WTC11 (cell line): ENCODE data around the gene DHRS2. TPM values are rescaled to one million over a fixed set of nuclear protein-coding genes. Genes with fewer than 3 reads are reported as not detected.

Source experiments
- ATAC-seq: fragments of 200-7000 bp; cut with Tn5 transposase; 2 replicates; pipeline ENCODE4 v1.10.0; 2021; ENCODE audit warnings: mild to moderate bottlenecking, moderate library complexity
- CTCF ChIA-PET: fragments of 300-600 bp; sonication (Branson Sonifier 250); formaldehyde crosslinking; loops from one replicate; lab custom pipeline; 2021; ENCODE audit warnings: antibody characterized with exemption; lab: Charles Lee
- POLR2A ChIA-PET: fragments of 350-600 bp; sonication (Branson Sonifier 250); formaldehyde crosslinking; loops from one replicate; lab custom pipeline; 2021; ENCODE audit warnings: antibody characterized with exemption; lab: Charles Lee
- DNase-seq: peaks from one replicate; pipeline ENCODE4 v3.0.0; 2021; ENCODE audit warnings: low spot score
- H3K27ac Mint-ChIP-seq: 2 replicates; pipeline ENCODE4 v1.8.0; 2021; ENCODE audit warnings: mixed read lengths
- H3K27me3 Mint-ChIP-seq: 2 replicates; pipeline ENCODE4 v1.8.0; 2021; ENCODE audit warnings: low read depth, mild to moderate bottlenecking, moderate library complexity, mixed read lengths
- H3K36me3 Mint-ChIP-seq: 2 replicates; pipeline ENCODE4 v1.8.0; 2021; ENCODE audit warnings: mixed read lengths
- H3K4me1 Mint-ChIP-seq: 2 replicates; pipeline ENCODE4 v1.8.0; 2022; ENCODE audit warnings: mixed read lengths
- H3K4me3 Mint-ChIP-seq: 2 replicates; pipeline ENCODE4 v1.8.0; 2021; ENCODE audit warnings: mild to moderate bottlenecking, moderate library complexity, mixed read lengths
- H3K9me3 Mint-ChIP-seq: 2 replicates; pipeline ENCODE4 v1.8.0; 2021; ENCODE audit warnings: mixed read lengths
- ATF1 ChIP-seq: sonication (generic); formaldehyde crosslinking; IDR thresholded peaks from 2 replicates; pipeline ENCODE4 v1.8.1; 2023; ENCODE audit warnings: mild to moderate bottlenecking, moderate library complexity, missing genetic modification reagents
- ATF2 ChIP-seq: sonication (generic); formaldehyde crosslinking; IDR thresholded peaks from 2 replicates; pipeline ENCODE4 v1.8.1; 2022; ENCODE audit warnings: low read depth, missing genetic modification reagents, borderline replicate concordance
- CREB1 ChIP-seq: sonication (generic); formaldehyde crosslinking; IDR thresholded peaks from 2 replicates; pipeline ENCODE4 v1.8.0; 2023; ENCODE audit warnings: mild to moderate bottlenecking, missing genetic modification reagents
- ERG ChIP-seq: fragments of 250-450 bp; sonication (Bioruptor Pico); IDR thresholded peaks from 2 replicates; pipeline ENCODE4 v1.8.0; 2021; ENCODE audit warnings: mild to moderate bottlenecking
- FOXJ3 ChIP-seq: sonication (generic); formaldehyde crosslinking; IDR thresholded peaks from 2 replicates; pipeline ENCODE4 v1.9.0; 2021; ENCODE audit warnings: missing genetic modification reagents, mild to moderate bottlenecking, borderline replicate concordance
- GRHL2 ChIP-seq: fragments of 250-450 bp; sonication (Bioruptor Pico); IDR thresholded peaks from 2 replicates; pipeline ENCODE4 v1.8.0; 2022; ENCODE audit warnings: mild to moderate bottlenecking, moderate library complexity; ENCODE audit not compliant: insufficient replicate concordance, severe bottlenecking
- GTF2I ChIP-seq: fragments of 250-450 bp; sonication (Bioruptor Pico); conservative IDR thresholded peaks from 2 replicates; pipeline ENCODE4 v1.4.0; 2021; ENCODE audit warnings: mild to moderate bottlenecking
- PRRX2 ChIP-seq: fragments of 250-450 bp; sonication (Bioruptor Pico); IDR thresholded peaks from 2 replicates; pipeline ENCODE4 v1.8.0; 2021; ENCODE audit warnings: mild to moderate bottlenecking
- RORB ChIP-seq: fragments of 250-450 bp; sonication (Bioruptor Pico); IDR thresholded peaks from 2 replicates; pipeline ENCODE4 v1.9.0; 2021; ENCODE audit warnings: mild to moderate bottlenecking
- SMAD3 ChIP-seq: sonication (generic); formaldehyde crosslinking; IDR thresholded peaks from 2 replicates; pipeline ENCODE4 v1.8.0; 2022; ENCODE audit warnings: missing genetic modification reagents, mild to moderate bottlenecking, borderline replicate concordance
- TEAD1 ChIP-seq: sonication (generic); formaldehyde crosslinking; IDR thresholded peaks from 2 replicates; pipeline ENCODE4 v1.8.0; 2022; ENCODE audit warnings: mild to moderate bottlenecking, missing genetic modification reagents
- ZNF423 ChIP-seq: fragments of 250-450 bp; sonication (Bioruptor Pico); IDR thresholded peaks from 2 replicates; pipeline ENCODE4 v2.1.2; 2022; ENCODE audit warnings: mild to moderate bottlenecking, moderate library complexity
- total RNA-seq: library from RNA; stranded (reverse); gene quantifications from 3 replicates; pipeline ENCODE4 v1.2.3, GENCODE V29; 2021
- TF ChIP-seq, protein P1 (sequence below): sonication (generic); formaldehyde crosslinking; IDR thresholded peaks from 2 replicates; pipeline ENCODE4 v1.8.1; 2023; ENCODE audit warnings: mild to moderate bottlenecking, missing genetic modification reagents
- TF ChIP-seq, protein P2 (sequence below): fragments of 250-450 bp; sonication (Bioruptor Pico); conservative IDR thresholded peaks from 2 replicates; pipeline ENCODE4 v1.9.0; 2021; ENCODE audit warnings: mild to moderate bottlenecking
- TF ChIP-seq, protein P3 (sequence below): sonication (generic); formaldehyde crosslinking; IDR thresholded peaks from 2 replicates; pipeline ENCODE4 v1.8.1; 2022; ENCODE audit warnings: missing genetic modification reagents, borderline replicate concordance
- TF ChIP-seq, protein P4 (sequence below): sonication (generic); formaldehyde crosslinking; IDR thresholded peaks from 2 replicates; pipeline ENCODE4 v1.8.0; 2022; ENCODE audit warnings: mild to moderate bottlenecking, missing genetic modification reagents

Gene DHRS2
- total RNA-seq, 1 experiment from 2014 or later = 4.5 TPM

GRCh38 chr14:23644195-23644918, 8.2 kb downstream of the DHRS2 start:
- H3K36me3 Mint-ChIP-seq = no peaks in the 10 kb centered on the region
- H3K4me3 Mint-ChIP-seq = no peak overlapping the region
- CTCF ChIA-PET = interaction anchor here (1.5 to 4.9 kb wide), 2 partner anchors 12 to 266 kb away, joined by 4 to 31 read pairs; no protein-coding TSS in a partner anchor
- ATAC-seq (no peak), DNase-seq (no peak)
- peaks cover 8% of the 10 kb centered on the region; the same call in 1 of the 2 replicates for H3K9me3 Mint-ChIP-seq
- no peaks in the 10 kb centered on the region for H3K4me1 Mint-ChIP-seq
- TF ChIP-seq RORB = no peak
- TF ChIP-seq FOXJ3 (CRISPR knock-in tag) = no peak
- TF ChIP-seq ZNF423 (CRISPR knock-in tag) = no peak
- no peak for TF ChIP-seq PRRX2
- TF ChIP-seq, protein P1, sequence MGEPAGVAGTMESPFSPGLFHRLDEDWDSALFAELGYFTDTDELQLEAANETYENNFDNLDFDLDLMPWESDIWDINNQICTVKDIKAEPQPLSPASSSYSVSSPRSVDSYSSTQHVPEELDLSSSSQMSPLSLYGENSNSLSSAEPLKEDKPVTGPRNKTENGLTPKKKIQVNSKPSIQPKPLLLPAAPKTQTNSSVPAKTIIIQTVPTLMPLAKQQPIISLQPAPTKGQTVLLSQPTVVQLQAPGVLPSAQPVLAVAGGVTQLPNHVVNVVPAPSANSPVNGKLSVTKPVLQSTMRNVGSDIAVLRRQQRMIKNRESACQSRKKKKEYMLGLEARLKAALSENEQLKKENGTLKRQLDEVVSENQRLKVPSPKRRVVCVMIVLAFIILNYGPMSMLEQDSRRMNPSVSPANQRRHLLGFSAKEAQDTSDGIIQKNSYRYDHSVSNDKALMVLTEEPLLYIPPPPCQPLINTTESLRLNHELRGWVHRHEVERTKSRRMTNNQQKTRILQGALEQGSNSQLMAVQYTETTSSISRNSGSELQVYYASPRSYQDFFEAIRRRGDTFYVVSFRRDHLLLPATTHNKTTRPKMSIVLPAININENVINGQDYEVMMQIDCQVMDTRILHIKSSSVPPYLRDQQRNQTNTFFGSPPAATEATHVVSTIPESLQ (CRISPR knock-in tag) = no peak
- TF ChIP-seq TEAD1 (CRISPR knock-in tag) = no peak
- TF ChIP-seq, protein P2, sequence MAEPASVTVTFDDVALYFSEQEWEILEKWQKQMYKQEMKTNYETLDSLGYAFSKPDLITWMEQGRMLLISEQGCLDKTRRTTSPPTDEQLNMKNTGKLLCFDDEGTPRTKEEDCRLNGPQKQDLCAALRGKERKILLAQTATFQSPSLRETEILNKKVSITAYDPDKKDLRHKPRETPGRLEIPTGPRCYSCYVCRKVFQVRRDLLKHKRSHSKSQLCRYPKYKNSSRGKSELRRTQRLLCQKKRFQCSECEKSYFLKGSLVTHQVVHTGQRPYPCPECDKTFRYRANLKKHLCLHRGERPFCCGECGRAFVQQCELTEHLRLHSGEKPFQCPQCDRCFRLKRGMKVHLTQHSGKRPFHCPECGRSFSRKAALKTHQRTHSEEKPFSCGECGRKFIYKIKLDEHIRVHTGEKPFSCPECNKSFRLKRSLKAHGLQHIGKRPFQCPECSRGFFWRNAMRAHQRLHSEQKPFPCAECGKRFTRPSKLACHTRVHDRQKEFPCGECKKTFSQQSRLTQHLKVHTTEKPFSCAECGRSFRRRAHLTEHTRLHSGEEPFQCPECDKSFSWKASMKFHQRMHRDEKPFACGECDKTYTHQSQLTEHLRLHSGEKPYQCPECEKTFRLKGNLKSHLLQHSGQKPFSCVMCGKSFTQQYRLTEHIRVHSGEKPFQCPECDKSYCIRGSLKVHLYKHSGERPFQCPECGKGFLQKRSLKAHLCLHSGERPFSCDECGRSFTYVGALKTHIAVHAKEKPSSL = no peak
- TF ChIP-seq, protein P3, sequence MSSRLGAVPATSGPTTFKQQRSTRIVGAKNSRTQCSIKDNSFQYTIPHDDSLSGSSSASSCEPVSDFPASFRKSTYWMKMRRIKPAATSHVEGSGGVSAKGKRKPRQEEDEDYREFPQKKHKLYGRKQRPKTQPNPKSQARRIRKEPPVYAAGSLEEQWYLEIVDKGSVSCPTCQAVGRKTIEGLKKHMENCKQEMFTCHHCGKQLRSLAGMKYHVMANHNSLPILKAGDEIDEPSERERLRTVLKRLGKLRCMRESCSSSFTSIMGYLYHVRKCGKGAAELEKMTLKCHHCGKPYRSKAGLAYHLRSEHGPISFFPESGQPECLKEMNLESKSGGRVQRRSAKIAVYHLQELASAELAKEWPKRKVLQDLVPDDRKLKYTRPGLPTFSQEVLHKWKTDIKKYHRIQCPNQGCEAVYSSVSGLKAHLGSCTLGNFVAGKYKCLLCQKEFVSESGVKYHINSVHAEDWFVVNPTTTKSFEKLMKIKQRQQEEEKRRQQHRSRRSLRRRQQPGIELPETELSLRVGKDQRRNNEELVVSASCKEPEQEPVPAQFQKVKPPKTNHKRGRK (CRISPR knock-in tag) = no peak
- TF ChIP-seq ERG = no peak
- TF ChIP-seq ATF1 = no peak
- TF ChIP-seq SMAD3 (CRISPR knock-in tag) = no peak
- TF ChIP-seq CREB1 (CRISPR knock-in tag) = no peak
- POLR2A ChIA-PET = interaction anchor here (0.5 kb wide), 1 partner anchor 494 kb away, joined by 3 read pairs; no protein-coding TSS in a partner anchor
- H3K27ac Mint-ChIP-seq = no peak overlapping the region
- peaks cover 2% of the 10 kb centered on the region; the same call in 1 of the 2 replicates for H3K27me3 Mint-ChIP-seq

- TF ChIP-seq RORB (no peak), GTF2I (CRISPR knock-in tag) (no peak), ATF2 (no peak), GRHL2 (no peak)
- TF ChIP-seq, protein P4, sequence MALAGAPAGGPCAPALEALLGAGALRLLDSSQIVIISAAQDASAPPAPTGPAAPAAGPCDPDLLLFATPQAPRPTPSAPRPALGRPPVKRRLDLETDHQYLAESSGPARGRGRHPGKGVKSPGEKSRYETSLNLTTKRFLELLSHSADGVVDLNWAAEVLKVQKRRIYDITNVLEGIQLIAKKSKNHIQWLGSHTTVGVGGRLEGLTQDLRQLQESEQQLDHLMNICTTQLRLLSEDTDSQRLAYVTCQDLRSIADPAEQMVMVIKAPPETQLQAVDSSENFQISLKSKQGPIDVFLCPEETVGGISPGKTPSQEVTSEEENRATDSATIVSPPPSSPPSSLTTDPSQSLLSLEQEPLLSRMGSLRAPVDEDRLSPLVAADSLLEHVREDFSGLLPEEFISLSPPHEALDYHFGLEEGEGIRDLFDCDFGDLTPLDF (CRISPR knock-in tag) = no peak
- DNase-seq (no peak), ATAC-seq (no peak)
- Mint-ChIP-seq H3K27ac (no peak overlapping the region), H3K27me3 (peaks cover 2% of the 10 kb centered on the region), H3K4me3 (no peak overlapping the region), H3K36me3 (no peaks in the 10 kb centered on the region), H3K9me3 (peaks cover 8% of the 10 kb centered on the region; the same call in 1 of the 2 replicates), H3K4me1 (no peaks in the 10 kb centered on the region)
- POLR2A ChIA-PET = interaction anchor here (0.7 kb wide), 1 partner anchor 9 kb away, joined by 3 read pairs; the partner anchor contains the start of gene DHRS2
- CTCF ChIA-PET = interaction anchor here (1.5 to 4.9 kb wide), 2 partner anchors 13 to 266 kb away, joined by 4 to 31 read pairs; no protein-coding TSS in a partner anchor
Observed at GRCh38 chr14:23644919-23645336, 8.8 kb downstream of the DHRS2 start.
